Activated CD4-positive, alpha-beta T cell treated with anti-CD3 and anti-CD28 coated beads, Interleukin-2, amount 50 U/mL, for 16 hours (primary cell): ENCODE measurements around the gene RHOC.
A peak's percentile ranks its signal among the peaks of the same experiment; 100 is the strongest.
"Not testable (repeated sequence)": the region's sequence is repeated elsewhere in the genome, so short reads cannot be mapped to it uniquely, and the experiment has no call there.

Experiments
- DNase-seq: peaks from one replicate; pipeline ENCODE4 v3.0.0-alpha.2; 2020

The RHOC gene

DNA sequence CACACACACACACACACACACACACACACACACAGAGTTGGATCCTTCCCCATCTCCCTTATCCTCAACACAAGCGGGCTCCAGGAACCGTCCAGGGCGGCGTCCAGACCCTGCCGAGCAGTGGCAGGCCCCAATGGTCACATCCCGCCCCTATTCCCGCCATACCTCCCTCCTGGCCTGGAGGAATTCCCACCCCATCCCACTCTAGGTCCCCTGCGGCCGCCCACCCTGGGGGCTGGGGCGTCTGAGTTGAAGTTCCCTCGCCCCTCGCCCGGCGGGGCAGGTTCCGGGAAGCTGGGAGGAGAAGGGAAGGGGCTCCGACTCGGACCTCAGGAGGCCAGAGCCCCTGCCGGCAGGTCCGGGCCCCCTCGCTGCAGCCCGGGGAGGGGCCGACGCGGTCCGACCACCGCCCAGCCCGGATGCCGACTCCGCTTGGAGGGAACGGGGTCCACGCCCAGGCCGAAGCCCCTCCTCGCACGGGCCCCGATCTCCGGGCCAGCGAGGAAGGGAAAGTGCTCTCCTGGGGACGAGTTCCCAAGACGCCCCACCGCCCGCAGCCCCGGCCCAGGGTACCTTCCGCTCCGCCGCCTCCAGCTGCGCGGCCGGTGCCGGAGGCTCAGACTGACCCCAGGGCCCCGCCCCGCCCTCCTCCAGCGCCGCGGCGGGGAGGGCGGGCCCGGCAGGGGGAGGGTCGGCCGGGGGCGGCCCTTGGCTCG is at the start of gene RHOC:
TSS of gene RHOC (minus strand) at position 623 of the 716 bp plus-strand sequence. CDS start 3,328 bp downstream, outside the sequence.
- DNase-seq: peak; percentile 41

DNA sequence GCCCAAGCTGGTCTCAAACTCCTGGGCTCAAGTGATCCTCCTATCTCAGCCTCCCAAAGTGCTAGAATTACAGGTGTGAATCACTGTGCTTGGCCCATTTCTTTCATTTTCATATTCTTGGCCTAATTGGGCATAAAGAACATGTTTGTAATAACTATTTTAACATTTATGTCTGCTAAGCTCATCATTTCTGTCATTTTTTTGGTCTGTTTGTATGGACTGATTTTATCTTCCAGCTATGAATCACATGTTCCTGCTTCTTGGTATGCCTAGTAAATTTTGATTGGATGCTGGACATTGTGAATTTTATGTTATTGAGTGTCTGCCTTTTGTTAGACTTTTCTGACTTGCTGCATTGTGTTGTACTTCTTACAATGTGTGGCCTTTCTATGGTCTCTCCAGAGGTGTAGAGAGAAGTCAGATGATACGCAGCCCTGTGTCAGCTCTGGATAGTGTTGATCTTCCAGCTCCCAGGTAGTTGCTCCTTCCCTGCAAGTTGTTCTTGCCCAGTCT is 47.2 kb upstream of the RHOC start:
- DNase-seq: no peak

DNA sequence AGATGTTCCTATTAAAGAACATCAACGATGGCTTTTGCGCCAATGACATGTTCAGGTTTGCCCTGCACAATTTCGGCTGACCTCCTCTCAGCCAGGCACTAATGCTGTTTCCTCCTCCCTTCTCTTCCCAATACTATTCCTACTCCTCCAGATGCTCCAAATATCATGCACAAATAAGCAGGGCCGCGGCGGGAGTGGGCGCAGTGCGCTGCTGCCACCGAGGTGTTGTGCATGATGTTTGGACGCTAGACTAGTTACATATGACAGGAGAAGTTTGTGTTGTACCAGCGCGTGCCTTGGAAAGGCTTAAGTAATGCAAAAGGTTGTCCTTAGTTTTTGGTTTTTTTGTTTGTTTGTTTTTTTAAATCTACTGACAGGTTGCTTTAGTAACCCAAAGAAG is 41.5 kb upstream of the RHOC start:
- DNase-seq: no peak

DNA sequence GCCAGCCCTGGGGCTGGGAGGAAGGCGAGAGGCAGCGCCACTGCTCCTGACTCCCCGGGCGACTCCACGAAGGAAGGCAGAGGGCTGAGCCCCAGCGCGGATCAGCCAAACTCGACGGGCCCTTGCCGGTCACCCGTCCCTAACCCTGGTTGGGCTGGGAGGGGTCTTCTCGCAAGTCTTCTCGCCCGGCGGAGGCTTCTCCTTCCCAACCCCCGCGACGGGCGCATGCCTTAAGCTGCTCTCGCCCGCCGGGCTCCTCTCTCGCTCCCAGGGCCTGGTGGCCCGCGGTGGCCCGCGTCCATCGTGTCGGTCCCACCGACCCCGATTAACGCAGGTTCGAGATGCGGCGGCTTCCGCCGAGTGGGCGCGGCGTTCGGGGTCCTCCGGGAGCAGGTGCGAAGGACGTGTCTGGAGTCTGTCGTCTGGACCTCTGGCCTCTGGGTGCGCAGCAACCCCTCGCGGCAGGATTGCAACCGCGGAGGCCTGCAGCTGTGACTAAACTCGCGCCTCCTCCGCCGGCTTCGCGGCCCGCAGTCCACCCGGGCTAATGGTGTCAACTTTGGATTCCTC is 37.2 kb upstream of the RHOC start:
- DNase-seq: no peak

DNA sequence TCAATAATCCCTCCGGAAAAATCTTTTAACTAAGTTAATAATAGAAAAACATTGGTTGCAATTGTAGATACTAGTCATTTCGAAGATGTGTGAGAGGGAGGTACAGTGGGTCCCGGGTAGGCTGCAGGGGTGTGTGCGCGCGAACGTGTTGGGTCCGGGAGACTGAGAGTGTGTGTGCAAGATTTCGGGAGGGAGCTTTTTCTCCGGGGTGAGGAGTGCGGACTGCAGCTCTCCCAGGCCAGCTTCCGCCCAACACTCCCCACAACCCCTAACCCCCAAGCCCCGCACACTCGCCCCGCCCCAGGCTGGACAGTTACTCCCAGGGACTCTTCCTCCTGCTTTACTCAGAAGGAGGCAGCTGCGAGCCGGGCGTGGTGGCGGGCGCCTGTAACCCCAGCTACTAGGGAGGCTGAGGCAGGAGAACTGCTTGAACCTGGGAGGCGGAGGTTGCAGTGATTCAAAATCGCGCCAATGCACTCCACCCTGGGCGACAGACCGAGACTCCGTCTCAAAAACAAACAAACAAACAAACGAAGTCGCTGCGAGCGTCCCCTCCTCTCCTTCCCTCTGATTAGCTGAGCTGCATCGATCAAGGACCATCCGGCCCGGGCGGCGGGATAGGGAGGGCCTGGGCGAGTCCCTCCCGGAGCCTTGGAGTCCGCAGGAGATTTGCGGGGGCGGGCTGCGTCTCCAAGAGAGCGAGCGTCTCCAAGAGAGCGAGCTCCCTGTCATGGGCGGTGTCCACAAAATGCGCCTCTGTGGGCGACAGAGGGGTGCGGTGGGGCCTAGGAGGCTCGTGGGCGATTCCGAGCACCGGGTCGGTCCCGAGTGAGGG is 36.5 kb upstream of the RHOC start:
- no peak for DNase-seq

DNA sequence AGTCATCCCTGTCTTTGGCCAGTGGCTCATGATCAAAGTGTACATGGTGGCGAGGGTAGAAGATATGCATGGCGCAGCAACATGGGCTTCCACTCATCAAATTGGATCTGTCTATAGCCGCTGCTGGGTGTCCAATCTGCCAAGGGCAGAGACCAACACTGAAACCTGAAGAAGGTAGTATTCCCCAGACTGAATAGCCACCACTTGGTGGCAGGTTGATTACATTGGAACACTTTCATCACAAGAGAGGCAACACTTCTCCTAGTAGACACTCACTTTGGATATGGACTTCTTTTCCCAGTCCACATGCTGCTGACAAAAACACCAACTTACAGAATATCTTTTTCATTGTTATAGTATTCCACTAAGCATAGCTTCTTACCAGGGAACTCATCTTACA is 30.6 kb upstream of the RHOC start:
- DNase-seq: no peak

DNA sequence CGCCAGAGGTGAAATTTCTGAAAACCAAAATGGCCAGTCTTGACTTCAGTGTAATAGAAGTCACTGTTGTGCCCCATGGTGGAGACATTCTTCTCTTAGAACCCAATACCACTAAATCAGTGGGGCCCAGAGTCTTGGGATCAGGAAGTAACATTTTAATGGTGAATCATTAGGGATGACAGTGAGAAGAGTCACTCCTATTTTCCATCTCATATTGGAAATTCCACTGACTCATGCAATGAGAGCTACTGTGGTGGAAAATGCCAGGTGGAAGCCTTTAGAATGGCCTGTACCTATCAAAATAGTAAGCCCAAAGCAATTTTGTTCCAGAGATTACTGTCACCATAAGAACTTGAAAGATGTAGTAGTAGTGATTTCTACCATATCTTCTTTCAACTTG is 28.8 kb upstream of the RHOC start:
- DNase-seq: no peak

DNA sequence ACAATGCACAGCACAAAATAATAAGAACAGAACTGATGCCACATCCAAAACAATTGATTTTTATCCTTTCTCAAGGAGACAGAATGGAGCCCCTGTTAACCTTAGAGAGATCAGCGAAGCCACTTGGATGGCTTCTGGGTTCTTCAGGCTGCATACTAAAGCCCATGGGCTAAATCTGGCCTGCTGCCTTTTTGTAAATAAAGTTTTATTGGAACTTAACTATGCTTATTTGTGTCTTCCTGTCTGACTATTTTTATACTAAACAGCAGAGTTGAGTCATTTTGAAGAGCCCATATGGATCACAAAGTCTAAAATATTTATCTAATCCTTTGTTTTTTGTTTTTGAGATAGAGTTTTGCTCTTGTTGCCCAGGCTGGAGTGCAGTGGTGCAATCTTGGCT is 24.5 kb upstream of the RHOC start:
- no peak for DNase-seq

DNA sequence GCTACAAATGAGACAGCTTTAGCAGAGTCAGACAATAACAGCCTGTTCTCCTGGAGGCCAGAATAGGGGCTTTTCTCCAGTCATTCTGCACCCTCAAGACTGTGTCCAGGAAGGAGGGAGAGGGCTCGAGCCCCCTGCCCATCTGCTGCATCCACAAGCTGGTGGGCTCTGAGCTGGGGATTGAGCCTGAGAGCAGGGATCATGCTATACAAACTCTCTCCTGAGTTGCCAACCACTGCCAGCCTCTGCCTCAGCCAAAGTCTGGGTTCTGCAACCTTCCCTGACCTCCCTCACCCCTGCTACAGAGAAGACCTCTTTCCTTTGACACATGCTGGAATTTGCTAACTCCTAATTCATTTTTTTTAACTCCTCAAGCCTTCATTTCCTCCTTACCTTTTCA is 23.0 kb upstream of the RHOC start:
- no peak for DNase-seq

DNA sequence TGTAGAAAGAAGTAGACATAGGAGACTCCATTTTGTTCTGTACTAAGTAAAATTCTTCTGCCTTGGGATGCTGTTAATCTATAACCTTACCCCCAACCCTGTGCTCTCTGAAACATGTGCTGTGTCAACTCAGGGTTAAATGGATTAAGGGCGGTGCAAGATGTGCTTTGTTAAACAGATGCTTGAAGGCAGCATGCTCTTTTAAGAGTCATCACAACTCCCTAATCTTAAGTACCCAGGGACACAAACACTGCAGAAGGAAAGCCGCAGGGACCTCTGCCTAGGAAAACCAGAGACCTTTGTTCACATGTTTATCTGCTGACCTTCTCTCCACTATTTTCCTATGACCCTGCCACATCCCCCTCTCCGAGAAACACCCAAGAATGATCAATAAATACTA is 22.1 kb upstream of the RHOC start:
- DNase-seq: not testable (repeated sequence)

DNA sequence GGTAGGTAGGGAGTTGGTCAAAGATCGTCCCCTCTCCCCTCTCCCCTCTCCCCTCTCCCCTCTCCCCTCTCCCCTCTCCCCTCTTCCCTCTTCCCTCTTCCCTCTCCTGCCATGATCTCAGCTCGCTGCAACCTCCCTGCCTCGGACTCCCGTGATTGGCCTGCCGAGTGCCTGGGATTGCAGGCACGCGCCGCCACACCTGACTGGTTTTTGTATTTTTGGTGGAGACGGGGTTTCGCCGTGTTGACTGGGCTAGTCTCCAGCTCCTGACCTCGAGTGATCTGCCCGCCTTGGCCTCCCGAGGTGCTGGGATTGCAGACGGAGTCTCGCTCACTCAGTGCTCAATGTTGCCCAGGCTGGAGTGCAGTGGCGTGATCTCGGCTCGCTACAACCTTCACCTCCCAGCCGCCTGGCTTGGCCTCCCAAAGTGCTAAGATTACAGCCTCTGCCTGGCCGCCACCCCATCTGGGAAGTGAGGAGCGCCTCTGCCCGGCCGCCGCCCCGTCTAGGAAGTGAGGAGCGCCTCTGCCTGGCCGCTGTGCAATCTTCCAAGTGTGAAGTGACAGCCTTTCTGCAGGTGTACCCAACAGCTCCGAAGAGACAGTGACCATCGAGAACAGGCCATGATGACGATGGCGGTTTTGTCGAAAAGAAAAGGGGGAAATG is 21.5 kb upstream of the RHOC start:
- DNase-seq: not testable (repeated sequence)

DNA sequence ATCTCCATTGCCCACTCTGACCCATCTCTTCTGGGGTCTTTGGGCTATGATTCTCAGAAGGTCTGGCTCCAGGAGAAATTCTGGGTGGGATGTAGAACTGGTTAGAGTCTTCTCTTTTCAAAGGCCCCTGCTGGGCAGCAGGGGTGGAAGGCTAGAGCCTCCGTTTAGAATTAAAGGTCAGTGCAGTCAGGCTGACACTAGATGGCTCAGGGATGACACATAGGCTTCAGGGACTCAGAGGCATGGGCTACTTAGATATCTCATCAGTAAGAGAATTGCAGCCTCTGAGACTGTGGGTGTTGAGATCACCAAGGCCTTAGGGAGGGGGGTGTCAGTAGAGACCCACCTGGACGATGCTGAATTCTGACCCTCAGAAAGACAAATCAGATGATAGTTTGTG is 20.8 kb upstream of the RHOC start:
- DNase-seq: no peak

DNA sequence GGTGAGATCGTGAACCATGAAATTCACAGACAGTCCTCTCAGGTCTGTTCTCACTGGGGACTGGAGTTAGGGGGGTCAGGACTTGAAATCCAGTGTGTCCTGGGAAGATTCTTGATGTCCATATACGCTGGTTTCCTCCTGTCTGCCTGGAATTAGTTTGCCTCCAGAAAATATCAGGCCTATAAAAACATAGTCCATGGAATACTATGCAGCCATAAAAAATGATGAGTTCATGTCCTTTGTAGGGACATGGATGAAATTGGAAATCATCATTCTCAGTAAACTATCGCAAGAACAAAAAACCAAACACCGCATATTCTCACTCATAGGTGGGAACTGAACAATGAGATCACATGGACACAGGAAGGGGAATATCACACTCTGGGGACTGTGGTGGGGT is 17.3 kb upstream of the RHOC start:
- not testable (repeated sequence) for DNase-seq

DNA sequence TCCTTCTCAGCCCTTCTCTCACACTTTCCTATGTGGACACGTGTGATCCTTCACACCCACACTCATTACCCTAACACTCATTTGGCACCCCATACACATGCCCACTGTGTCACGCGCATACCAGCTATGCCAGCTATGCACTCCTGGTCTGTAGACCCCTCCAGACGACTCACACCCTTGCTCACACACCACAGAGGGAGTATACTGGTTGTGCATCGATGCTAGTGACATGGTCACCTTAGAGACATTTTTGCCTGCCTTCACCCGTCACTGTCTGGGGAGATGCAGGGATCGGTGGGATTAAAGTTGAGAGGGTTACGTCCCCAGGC is 16.5 kb upstream of the RHOC start:
- no peak for DNase-seq

DNA sequence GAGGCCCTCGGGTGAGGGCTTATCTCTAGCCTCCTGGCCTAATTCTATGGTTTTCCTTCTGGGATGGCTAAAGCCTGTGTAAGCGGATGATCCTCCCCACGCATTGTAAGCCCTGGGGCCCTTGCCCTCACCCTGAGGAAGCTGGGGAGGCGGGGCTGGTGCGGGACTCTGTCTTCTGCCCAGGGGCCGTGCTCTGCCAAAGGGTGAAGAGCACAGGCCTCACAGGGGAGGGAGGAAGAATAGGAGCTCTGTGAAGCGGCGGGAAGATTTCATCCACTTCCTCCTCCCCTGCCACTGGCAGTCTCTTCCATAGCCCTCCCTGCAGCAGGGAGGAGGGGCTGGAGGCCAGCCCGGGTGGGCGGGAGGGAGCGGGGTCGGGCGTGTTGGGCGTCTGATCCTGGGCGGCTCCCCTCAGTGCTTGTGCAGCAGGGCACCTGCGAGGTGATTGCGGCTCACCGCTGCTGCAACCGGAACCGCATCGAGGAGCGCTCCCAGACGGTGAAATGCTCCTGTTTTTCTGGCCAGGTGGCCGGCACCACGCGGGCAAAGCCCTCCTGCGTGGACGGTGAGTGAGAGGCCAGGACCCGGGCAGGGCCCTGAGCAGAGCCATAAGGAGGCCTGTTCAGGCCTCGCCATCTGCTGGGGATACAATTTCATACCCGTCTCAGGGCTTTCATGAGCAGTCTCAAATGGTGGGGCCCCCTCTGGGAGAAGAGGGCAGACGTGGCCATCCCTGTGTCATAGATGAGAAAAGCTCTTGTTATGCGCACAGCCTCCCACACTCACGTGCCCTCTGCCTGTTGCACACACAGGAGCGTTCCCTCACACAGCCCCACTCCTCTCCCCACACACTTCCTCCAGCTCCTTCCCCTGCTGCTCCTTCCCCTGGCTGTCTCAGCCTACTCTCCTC is 15.9 kb upstream of the RHOC start:
- DNase-seq: no peak

DNA sequence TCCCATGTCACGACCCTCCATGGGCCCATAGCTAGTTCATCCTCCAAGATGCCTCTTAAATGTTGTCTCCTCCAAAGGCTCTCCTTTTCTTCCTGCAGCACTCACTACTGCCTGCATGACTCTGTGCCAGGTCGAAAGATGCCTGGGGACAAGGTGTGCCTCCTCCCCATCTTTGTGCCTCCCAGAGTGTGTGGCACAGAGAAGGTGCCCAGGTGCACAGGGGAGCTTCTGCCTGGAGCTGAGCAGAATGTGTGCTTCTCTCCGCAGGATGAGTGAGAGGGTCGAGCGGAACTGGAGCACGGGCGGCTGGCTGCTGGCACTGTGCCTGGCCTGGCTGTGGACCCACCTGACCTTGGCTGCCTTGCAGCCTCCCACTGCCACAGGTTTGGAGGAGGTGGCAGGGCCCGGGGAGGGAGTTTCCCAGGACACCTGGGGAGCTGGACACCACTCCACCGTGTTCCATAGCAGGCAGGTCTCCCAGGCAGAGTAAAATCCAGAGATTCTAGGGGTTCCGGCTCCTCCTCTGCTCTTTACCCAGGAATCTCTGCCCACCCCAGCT is 15.1 kb upstream of the RHOC start:
- no peak for DNase-seq

DNA sequence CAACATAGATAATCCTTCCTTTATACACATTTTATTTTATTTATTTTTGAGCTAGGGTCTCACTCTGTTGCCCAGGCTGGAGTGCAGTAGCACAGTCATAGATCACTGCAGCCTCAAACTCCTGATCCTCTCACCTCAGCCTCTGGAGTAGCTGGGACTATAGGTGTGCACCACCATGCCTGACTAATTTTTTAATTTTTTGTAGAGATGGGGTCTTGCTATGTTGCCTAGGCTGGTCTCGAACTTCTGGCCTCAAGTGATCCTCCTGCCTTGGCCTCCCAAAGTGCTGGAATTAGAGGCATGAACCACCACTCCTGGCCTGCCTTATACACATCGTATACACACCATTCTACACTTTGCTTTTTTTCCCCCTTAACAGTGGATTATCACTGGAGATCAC is 14.4 kb upstream of the RHOC start:
- not testable (repeated sequence) for DNase-seq

DNA sequence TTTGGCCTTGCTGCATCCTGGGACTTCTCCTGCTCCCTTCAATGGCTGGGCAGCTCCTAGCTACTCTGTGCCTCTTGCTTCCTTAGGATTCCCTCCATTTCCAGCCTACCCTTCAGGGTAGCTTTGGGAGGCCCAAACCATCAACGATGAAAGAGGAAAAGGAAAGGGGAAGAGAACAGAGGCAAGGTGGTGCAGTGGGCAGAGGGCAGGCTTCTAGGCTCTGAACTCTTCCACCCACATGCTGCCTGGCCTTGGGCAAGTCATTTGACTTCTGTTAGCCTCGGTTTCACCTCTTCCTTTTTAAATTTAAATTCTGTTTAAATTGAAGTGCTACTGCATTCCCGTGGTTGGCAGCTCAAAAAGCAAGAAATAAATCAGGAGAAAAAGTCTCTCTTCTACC is 13.9 kb upstream of the RHOC start:
- no peak for DNase-seq

DNA sequence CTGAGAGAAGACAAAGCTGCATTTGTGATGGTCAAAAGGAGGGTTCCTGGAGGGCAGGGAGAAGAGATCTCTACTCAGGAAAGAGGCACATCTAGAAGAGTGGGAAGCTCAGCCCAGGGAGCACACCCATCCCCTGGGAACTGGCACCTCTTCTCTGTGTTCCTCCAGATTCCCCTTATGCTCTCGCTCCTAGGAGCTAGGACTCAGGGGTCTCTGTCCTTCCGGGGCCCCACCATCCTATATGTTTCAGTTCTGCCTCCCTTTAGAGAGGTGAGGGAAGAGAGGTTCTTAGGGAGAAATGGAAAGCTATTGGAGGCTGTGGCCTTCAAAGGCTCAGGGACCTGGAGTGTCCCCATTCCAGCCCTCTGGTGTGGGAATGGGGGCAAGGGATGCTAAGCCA is 12.8 kb upstream of the RHOC start:
- DNase-seq: no peak

DNA sequence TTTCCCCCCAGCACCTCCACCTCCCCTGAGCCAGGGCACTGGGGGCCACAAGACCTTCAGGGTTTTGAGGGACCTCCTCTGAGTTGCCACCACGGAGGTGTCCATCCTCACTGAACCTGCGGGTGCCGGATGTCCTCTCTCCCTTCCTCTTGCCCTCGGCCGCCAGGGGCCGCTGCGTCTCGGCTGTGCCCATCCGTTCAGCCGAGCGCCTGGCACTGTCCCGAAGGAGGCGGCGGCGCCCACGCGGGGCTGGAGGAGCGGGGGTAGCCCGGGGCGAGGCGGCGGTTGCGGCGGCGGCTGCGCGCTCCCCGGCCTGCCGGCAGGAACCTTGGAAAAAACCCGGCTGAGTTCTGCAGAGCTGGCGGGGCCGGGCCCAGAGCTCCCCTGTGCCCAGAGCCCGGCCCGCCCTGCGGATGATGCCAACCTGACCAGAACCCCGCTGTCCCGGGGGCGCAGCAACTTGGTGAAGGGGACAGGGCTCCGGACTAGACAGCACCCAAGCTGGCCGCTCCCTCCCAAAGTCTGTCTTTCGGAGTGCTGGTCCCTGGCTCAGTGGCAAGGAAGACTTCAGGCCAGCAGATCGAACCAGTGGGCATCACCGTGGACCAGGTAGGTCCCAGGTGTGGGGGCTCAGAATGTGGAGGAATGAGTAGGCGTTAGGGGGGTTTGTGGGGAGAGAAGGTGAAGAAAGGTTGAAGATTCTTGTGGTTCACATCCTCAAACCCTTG is 11.9 kb upstream of the RHOC start:
- DNase-seq: peak; percentile 73

DNA sequence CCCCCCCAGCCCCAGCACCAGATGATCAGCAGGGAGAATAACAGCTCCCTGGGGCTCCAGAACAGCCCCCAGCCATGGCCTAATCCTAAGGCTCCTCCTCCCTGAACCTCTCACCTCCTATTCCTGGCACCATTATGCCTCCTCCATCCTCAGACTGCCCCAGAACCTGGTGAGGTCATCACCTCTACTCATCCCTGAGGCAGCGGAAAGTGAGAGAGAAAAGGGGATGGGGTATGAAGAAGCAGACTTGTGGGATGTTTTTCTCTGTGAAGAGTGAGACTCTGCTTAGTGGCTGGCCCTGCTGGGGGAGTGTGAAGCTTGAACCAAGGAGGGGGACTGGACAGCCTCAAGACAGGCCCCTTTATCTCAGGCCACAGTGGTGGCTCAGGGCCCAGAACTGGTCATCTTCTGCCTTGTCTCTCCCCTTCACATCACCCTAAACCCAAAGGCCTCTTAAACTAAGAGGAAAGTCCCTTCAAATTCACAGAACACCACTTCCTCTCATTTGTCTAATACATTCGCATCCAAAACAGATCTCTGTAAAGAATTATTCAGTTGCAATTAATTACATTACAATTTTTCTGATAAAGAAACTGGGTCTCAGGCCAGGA is 10.4 kb upstream of the RHOC start:
- no peak for DNase-seq
